ENCODE results near the gene LHFPL2.

DNA sequence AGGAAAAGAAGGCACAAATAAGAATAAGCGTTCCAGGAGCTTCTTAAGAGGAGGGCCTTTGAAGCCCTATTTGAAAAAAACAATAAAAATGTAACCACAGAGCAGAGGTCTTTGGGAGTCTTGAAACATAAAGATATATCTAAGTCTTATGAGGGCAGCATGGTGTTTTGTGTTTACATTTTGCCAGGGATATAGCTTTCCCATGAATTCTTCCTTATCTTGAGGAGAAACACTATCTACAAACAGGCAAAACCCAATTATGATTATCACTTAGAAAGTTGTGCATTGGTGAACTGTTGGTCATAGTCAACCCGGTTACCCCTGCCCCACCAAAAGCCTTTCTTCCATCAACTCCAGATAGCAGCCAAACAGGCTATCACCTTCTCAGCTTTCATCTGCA, 23.6 kb upstream of the LHFPL2 start:
- no peak for TF ChIP-seq POLR2AphosphoS5 (IDR thresholded peaks at IDR 0.05)
- TF ChIP-seq POLR2A (IDR thresholded peaks at IDR 0.05), result no peak

Data from prostate gland (tissue), 1 donor.